Ishikawa (cell line): ENCODE results near the gene CUL3.

Experiments used
- CEBPB ChIP-seq: IDR thresholded peaks from 2 replicates; pipeline ENCODE4 v1.6.1; 2012
- CREB1 ChIP-seq: IDR thresholded peaks from 2 replicates; pipeline ENCODE4 v1.6.1; 2012; ENCODE audit warnings: low read depth
- EGR1 ChIP-seq: IDR thresholded peaks from 2 replicates; pipeline ENCODE4 v1.6.1; 2012
- EP300 ChIP-seq: IDR thresholded peaks from 2 replicates; pipeline ENCODE4 v1.6.1; 2012; ENCODE audit warnings: borderline replicate concordance
- FOXM1 ChIP-seq: IDR thresholded peaks from 2 replicates; pipeline ENCODE4 v1.6.1; 2012; ENCODE audit warnings: low read depth, borderline replicate concordance
- MAX ChIP-seq: IDR thresholded peaks from 2 replicates; pipeline ENCODE4 v1.6.1; 2012
- NFIC ChIP-seq: IDR thresholded peaks from 2 replicates; pipeline ENCODE4 v1.6.1; 2012
- RAD21 ChIP-seq: IDR thresholded peaks from 2 replicates; pipeline ENCODE4 v1.6.1; 2012; ENCODE audit warnings: low read depth
- REST ChIP-seq: IDR thresholded peaks from 2 replicates; pipeline ENCODE4 v1.6.1; 2012; ENCODE audit warnings: low read depth, mild to moderate bottlenecking
- TAF1 ChIP-seq: IDR thresholded peaks from 2 replicates; pipeline ENCODE4 v1.6.1; 2012; ENCODE audit warnings: low read depth, mild to moderate bottlenecking
- TCF12 ChIP-seq: IDR thresholded peaks from 2 replicates; pipeline ENCODE4 v1.6.1; 2012; ENCODE audit warnings: low read depth
- TEAD4 ChIP-seq: IDR thresholded peaks from 2 replicates; pipeline ENCODE4 v1.6.1; 2012
- USF1 ChIP-seq: IDR thresholded peaks from 2 replicates; pipeline ENCODE4 v1.6.1; 2012
- YY1 ChIP-seq: IDR thresholded peaks from 2 replicates; pipeline ENCODE4 v1.6.1; 2012; ENCODE audit warnings: low read depth
- ZBTB7A ChIP-seq: IDR thresholded peaks from 2 replicates; pipeline ENCODE4 v1.6.1; 2012; ENCODE audit warnings: low read depth

CUL3 gene

GRCh38 chr2:224538561-224539138 is 46.5 kb downstream of the CUL3 start:
- no peak for TF ChIP-seq RAD21
- no peak for TF ChIP-seq TEAD4

- TF ChIP-seq FOXM1: no peak
- TF ChIP-seq CEBPB: no peak
- no peak for TF ChIP-seq EP300
- no peak for TF ChIP-seq REST
- no peak for TF ChIP-seq CREB1
- no peak for TF ChIP-seq MAX
- TF ChIP-seq YY1: no peak
- TF ChIP-seq TCF12: no peak
- TF ChIP-seq NFIC: no peak
- TF ChIP-seq ZBTB7A: no peak
- TF ChIP-seq EGR1: no peak
- TF ChIP-seq USF1: no peak
- TF ChIP-seq TAF1: no peak
- no peak for TF ChIP-seq TEAD4
- no peak for TF ChIP-seq RAD21
Observed at GRCh38 chr2:224532931-224533330, 52.2 kb downstream of the CUL3 start.

- TF ChIP-seq EP300 (no peak), TAF1 (no peak), NFIC (no peak), REST (no peak), YY1 (no peak), CREB1 (no peak), FOXM1 (no peak), MAX (no peak), TCF12 (no peak), RAD21 (no peak), EGR1 (no peak)
Observed at GRCh38 chr2:224532441-224532840, 52.7 kb downstream of the CUL3 start.

- TF ChIP-seq TCF12 (no peak), ZBTB7A (no peak), CEBPB (no peak), TEAD4 (no peak), REST (no peak), TAF1 (no peak), MAX (no peak), YY1 (no peak), EGR1 (no peak), RAD21 (no peak), EP300 (no peak), USF1 (no peak), CREB1 (no peak), FOXM1 (no peak), NFIC (no peak)
Observed at GRCh38 chr2:224528171-224528570, 57.0 kb downstream of the CUL3 start.

- no peak for TF ChIP-seq USF1
- TF ChIP-seq YY1: no peak
- no peak for TF ChIP-seq MAX
- TF ChIP-seq CREB1: no peak
Observed at GRCh38 chr2:224525774-224526173, 59.4 kb downstream of the CUL3 start.
